Caco-2 (cell line): ENCODE data around the gene ADGRG1. TPM values are rescaled to one million over a fixed set of nuclear protein-coding genes. Genes with fewer than 3 reads are reported as not detected.

Source experiments
- BruUV-seq: library from RNA; stranded (reverse); fragments of 400-500 nt; replicated peaks from 2 replicates; lab custom pipeline; 2021; lab: Mats Ljungman, UMichigan
- CTCF ChIA-PET: fragments of 300-600 bp; sonication (Branson Sonifier 250); formaldehyde crosslinking; loops from one replicate; lab custom pipeline; 2022; ENCODE audit warnings: antibody characterized with exemption; lab: Charles Lee
- POLR2A ChIA-PET: fragments of 300-600 bp; sonication (Branson Sonifier 250); formaldehyde crosslinking; loops from one replicate; lab custom pipeline; 2022; ENCODE audit warnings: antibody characterized with exemption; lab: Charles Lee
- DNase-seq, 2 experiments: peaks; one replicate each; pipeline versions ENCODE4 v3.0.0 to v3.0.0-alpha.2; 2020 to 2022
- H3K27me3 ChIP-seq: replicated peaks from 2 replicates; pipeline ENCODE4 v1.6.0; 2011; ENCODE audit warnings: low read length; ENCODE audit not compliant: control insufficient read depth, insufficient read depth
- H3K36me3 ChIP-seq: 2 replicates; pipeline ENCODE4 v1.5.1; 2011; ENCODE audit warnings: low read length; ENCODE audit not compliant: control insufficient read depth, insufficient read depth
- H3K4me1 ChIP-seq: fragments of 250-450 bp; sonication (Bioruptor Pico); 2 replicates; pipeline ENCODE4 v1.5.1; 2020; ENCODE audit warnings: mild to moderate bottlenecking
- H3K4me3 ChIP-seq: 2 replicates; pipeline ENCODE4 v1.5.1; 2011; ENCODE audit warnings: low read depth, mild to moderate bottlenecking, control low read depth, low read length
- H3K9me3 ChIP-seq: fragments of 250-450 bp; sonication (Bioruptor Pico); 2 replicates; pipeline ENCODE4 v1.5.1; 2020; ENCODE audit warnings: mild to moderate bottlenecking, moderate library complexity
- H3K27ac Mint-ChIP-seq: one replicate; pipeline ENCODE4 v1.8.0; 2022; ENCODE audit warnings: mixed read lengths; ENCODE audit not compliant: unreplicated experiment
- H3K27me3 Mint-ChIP-seq: one replicate; pipeline ENCODE4 v1.8.0; 2022; ENCODE audit warnings: mixed read lengths; ENCODE audit not compliant: insufficient read depth, unreplicated experiment
- H3K36me3 Mint-ChIP-seq: one replicate; pipeline ENCODE4 v1.8.0; 2022; ENCODE audit warnings: mild to moderate bottlenecking, mixed read lengths; ENCODE audit not compliant: insufficient read depth, unreplicated experiment
- H3K4me1 Mint-ChIP-seq: one replicate; pipeline ENCODE4 v1.8.0; 2022; ENCODE audit warnings: low read depth, mixed read lengths; ENCODE audit not compliant: unreplicated experiment
- H3K4me3 Mint-ChIP-seq: one replicate; pipeline ENCODE4 v1.8.0; 2022; ENCODE audit warnings: mild to moderate bottlenecking, moderate library complexity, mixed read lengths; ENCODE audit not compliant: unreplicated experiment
- H3K9me3 Mint-ChIP-seq: one replicate; pipeline ENCODE4 v1.8.0; 2022; ENCODE audit warnings: mixed read lengths; ENCODE audit not compliant: unreplicated experiment
- intact Hi-C: fragments of 100-400 bp; cut with micrococcal nuclease; formaldehyde crosslinking; loops from one replicate; pipeline ENCODE4 v1.10.0; 2022; ENCODE audit not compliant: unreplicated experiment
- total RNA-seq: library from RNA; stranded (reverse); gene quantifications from 2 replicates; pipeline ENCODE4 v1.2.3, GENCODE V29; 2022
- TF ChIP-seq, protein P1 (sequence below), 2 experiments: fragments of 200-600 bp in 1 of 2; IDR thresholded peaks; 1 replicate in 1 of 2; 2 replicates in 1 of 2; pipeline versions ENCODE4 v1.5.1 to v1.8.0; 2011 to 2022; ENCODE audit warnings: antibody characterized with exemption in 1 of 2, control low read depth in 1 of 2, inconsistent platforms in 1 of 2, low read depth in 1 of 2, low read length in 1 of 2, mild to moderate bottlenecking in 1 of 2, moderate library complexity in 1 of 2; ENCODE audit not compliant: insufficient read depth in 1 of 2, severe bottlenecking in 1 of 2, unreplicated experiment in 1 of 2

Gene ADGRG1
- total RNA-seq, 1 experiment from 2014 or later, result 195 TPM

DNA sequence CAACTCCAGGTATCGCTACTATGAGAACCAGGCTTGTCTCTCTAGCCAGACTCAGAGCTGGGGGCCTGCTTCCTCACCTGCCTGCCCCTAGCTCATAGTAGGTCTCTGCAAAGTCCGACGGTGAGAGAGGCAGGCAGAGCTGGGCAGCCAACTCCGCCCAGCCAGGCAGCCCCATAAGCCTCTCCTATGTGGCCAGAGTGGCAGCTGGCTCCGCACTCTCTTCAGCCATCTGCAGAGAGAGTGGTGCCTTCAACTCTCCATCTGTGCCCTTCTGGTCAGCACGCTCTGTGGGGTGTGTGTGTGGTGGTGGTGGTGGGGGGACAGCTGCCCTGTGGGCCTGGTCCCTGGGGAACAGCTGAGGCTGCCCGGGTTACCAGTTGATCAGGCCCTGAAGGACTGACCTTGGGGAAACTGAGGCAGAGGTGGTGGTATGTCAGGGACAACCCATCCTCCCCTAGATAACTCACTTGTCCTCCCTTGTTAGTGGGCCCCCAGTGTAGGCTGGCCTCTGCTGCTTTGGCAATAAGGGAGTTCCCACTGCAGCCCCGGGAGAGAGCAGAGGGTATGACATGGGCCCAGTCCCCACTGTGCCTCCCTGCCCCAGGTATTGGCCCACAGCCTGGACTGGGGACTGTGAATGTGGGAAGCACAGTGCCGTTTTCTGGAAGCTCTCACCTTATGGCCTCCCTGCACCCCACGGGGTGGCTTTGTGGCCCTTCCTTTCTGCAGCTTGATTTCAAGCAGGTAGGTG, 1.8 kb upstream of the ADGRG1 start:
- BruUV-seq, result no TSS peak
- Mint-ChIP-seq H3K27ac (peak overlapping the region; percentile 27), H3K36me3 (peaks cover 24% of the 10 kb centered on the region), H3K27me3 (no peaks in the 10 kb centered on the region), H3K9me3 (no peaks in the 10 kb centered on the region), H3K4me1 (peaks cover 37% of the 10 kb centered on the region), H3K4me3 (no peak overlapping the region)
- POLR2A ChIA-PET, result no interaction called here
- Histone ChIP-seq H3K4me3 (no peak overlapping the region), H3K4me1 (peaks cover 28% of the 10 kb centered on the region), H3K9me3 (no peaks in the 10 kb centered on the region), H3K27me3 (no peaks in the 10 kb centered on the region), H3K36me3 (peaks cover 3% of the 10 kb centered on the region)
- DNase-seq, result no peak
- CTCF ChIA-PET, result interaction anchor here (1.5 kb wide), 1 partner anchor 26 kb away, joined by 6 read pairs; no protein-coding TSS in a partner anchor
- TF ChIP-seq, protein P1, sequence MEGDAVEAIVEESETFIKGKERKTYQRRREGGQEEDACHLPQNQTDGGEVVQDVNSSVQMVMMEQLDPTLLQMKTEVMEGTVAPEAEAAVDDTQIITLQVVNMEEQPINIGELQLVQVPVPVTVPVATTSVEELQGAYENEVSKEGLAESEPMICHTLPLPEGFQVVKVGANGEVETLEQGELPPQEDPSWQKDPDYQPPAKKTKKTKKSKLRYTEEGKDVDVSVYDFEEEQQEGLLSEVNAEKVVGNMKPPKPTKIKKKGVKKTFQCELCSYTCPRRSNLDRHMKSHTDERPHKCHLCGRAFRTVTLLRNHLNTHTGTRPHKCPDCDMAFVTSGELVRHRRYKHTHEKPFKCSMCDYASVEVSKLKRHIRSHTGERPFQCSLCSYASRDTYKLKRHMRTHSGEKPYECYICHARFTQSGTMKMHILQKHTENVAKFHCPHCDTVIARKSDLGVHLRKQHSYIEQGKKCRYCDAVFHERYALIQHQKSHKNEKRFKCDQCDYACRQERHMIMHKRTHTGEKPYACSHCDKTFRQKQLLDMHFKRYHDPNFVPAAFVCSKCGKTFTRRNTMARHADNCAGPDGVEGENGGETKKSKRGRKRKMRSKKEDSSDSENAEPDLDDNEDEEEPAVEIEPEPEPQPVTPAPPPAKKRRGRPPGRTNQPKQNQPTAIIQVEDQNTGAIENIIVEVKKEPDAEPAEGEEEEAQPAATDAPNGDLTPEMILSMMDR (IDR thresholded peaks at IDR 0.05; ENCODE audit: insufficient read depth in 1 of 2, low read depth in 1 of 2, low read length in 1 of 2, severe bottlenecking in 1 of 2, unreplicated experiment in 1 of 2), result no peak
- intact Hi-C loops, result no loop called here

DNA sequence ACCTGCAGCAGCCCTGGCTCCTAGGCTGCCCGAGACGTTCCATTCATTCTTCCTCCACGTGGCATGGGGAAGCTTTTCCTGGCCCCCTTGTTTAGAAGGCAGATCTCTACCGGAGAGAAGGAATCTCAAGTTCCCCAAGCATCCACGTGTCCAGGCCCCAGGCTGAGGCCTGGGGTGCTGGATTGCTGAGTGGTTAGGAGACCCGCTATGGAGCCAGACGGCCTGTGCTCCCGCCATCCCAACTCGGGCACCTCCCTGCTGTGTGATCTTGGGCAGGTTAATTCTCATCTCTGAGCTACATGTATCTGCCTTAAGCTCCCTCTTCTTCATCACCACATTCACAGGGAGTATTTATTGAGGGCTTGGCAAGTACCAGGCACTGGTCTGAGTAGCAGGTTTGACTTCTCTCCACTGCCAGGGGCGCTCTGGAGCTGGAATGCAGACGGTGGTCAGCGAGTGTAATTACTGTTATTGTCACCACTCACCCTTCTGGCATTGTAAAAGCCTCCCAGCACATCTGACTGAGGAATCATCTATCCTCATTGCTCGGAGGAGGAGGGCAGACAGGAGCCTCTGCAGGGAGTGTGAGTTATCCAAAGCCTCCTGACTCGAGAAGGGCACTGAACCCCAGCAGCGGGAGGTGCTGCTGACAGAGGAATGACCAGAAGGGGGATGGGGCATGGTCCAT, 1.1 kb upstream of the ADGRG1 start:
- Histone ChIP-seq H3K27me3 (no peaks in the 10 kb centered on the region), H3K4me3 (no peak overlapping the region), H3K4me1 (peaks cover 25% of the 10 kb centered on the region), H3K36me3 (peaks cover 3% of the 10 kb centered on the region), H3K9me3 (no peaks in the 10 kb centered on the region)
- Mint-ChIP-seq H3K27ac (peak overlapping the region; percentile 27), H3K36me3 (peaks cover 17% of the 10 kb centered on the region), H3K4me3 (no peak overlapping the region), H3K9me3 (no peaks in the 10 kb centered on the region), H3K27me3 (no peaks in the 10 kb centered on the region), H3K4me1 (peaks cover 30% of the 10 kb centered on the region)
- no TSS peak for BruUV-seq
- TF ChIP-seq, protein P1 (IDR thresholded peaks at IDR 0.05; ENCODE audit: insufficient read depth in 1 of 2, low read depth in 1 of 2, low read length in 1 of 2, severe bottlenecking in 1 of 2, unreplicated experiment in 1 of 2), result no peak
- ChIA-PET CTCF (interaction anchor here (1.5 kb wide), 1 partner anchor 27 kb away, joined by 6 read pairs; no protein-coding TSS in a partner anchor), POLR2A (no interaction called here)
- intact Hi-C loops, result no loop called here
- DNase-seq, result peak in 1 of 2 experiments; percentile 44

- Histone ChIP-seq H3K4me3 (no peak overlapping the region), H3K4me1 (peaks cover 12% of the 10 kb centered on the region), H3K36me3 (peaks cover 1% of the 10 kb centered on the region), H3K9me3 (no peaks in the 10 kb centered on the region), H3K27me3 (no peaks in the 10 kb centered on the region)
- Mint-ChIP-seq H3K36me3 (peaks cover 12% of the 10 kb centered on the region), H3K27ac (no peak overlapping the region), H3K4me3 (no peak overlapping the region), H3K27me3 (no peaks in the 10 kb centered on the region), H3K4me1 (peaks cover 26% of the 10 kb centered on the region), H3K9me3 (no peaks in the 10 kb centered on the region)
- TF ChIP-seq, protein P1 (IDR thresholded peaks at IDR 0.05; ENCODE audit: insufficient read depth in 1 of 2, low read depth in 1 of 2, low read length in 1 of 2, severe bottlenecking in 1 of 2, unreplicated experiment in 1 of 2), result no peak
- intact Hi-C loops, result no loop called here
- ChIA-PET CTCF (interaction anchor here (0.6 to 0.9 kb wide), 3 partner anchors 22 to 28 kb away, joined by 3 to 6 read pairs (median 6); no protein-coding TSS in a partner anchor), POLR2A (no interaction called here)
- DNase-seq, result no peak
- BruUV-seq, result no TSS peak
Observed at GRCh38 chr16:57628783-57629293, 408 bp downstream of the ADGRG1 start.
